OCI-LY1 (cell line): ENCODE measurements around the gene ABCB9.

Experiments used
- H2AFZ ChIP-seq: fragments of 200-600 bp; sonication (generic), shearing (Covaris generic); 2 replicates; pipeline ENCODE4 v1.6.0; 2014; ENCODE audit warnings: antibody characterized with exemption, mild to moderate bottlenecking, low read length
- H3F3A ChIP-seq: fragments of 200-600 bp; sonication (generic), shearing (Covaris generic); 2 replicates; pipeline ENCODE4 v1.6.0; 2014; ENCODE audit warnings: mild to moderate bottlenecking, antibody characterized with exemption, low read length, moderate library complexity; ENCODE audit not compliant: insufficient read depth
- H3K27ac ChIP-seq: fragments of 200-600 bp; sonication (generic); 2 replicates; pipeline ENCODE4 v1.5.1; 2014; ENCODE audit warnings: low read length, mixed run types, mild to moderate bottlenecking, low read depth; ENCODE audit not compliant: poor library complexity, severe bottlenecking
- H3K27me3 ChIP-seq: fragments of 200-600 bp; sonication (generic); 2 replicates; pipeline ENCODE4 v1.6.0; 2014; ENCODE audit warnings: antibody characterized with exemption, mild to moderate bottlenecking, low read length, moderate library complexity; ENCODE audit not compliant: insufficient read depth
- H3K36me3 ChIP-seq: fragments of 200-600 bp; sonication (generic); 2 replicates; pipeline ENCODE4 v1.6.1; 2014; ENCODE audit warnings: mild to moderate bottlenecking, antibody characterized with exemption, low read length, moderate library complexity, mixed read lengths; ENCODE audit not compliant: insufficient read depth
- H3K4me1 ChIP-seq: fragments of 200-600 bp; sonication (generic); 2 replicates; pipeline ENCODE4 v1.5.1; 2014; ENCODE audit warnings: mild to moderate bottlenecking, low read length, moderate library complexity; ENCODE audit not compliant: insufficient read depth, severe bottlenecking
- H3K4me2 ChIP-seq: fragments of 200-600 bp; sonication (generic), shearing (Covaris generic); 2 replicates; pipeline ENCODE4 v1.6.1; 2014; ENCODE audit warnings: low read length
- H3K4me3 ChIP-seq: fragments of 200-600 bp; sonication (generic); 2 replicates; pipeline ENCODE4 v1.5.1; 2014; ENCODE audit warnings: low read length, low read depth, mild to moderate bottlenecking, mixed read lengths; ENCODE audit not compliant: poor library complexity, severe bottlenecking
- H3K79me2 ChIP-seq: fragments of 200-600 bp; shearing (Covaris generic); 2 replicates; pipeline ENCODE4 v1.6.1; 2016; ENCODE audit warnings: mixed run types, low read length, mixed read lengths; ENCODE audit not compliant: insufficient read depth
- H3K9ac ChIP-seq: fragments of 200-600 bp; sonication (generic), shearing (Covaris generic); 2 replicates; pipeline ENCODE4 v1.6.1; 2014; ENCODE audit warnings: mild to moderate bottlenecking, low read length, mixed read lengths
- H3K9me2 ChIP-seq: fragments of 200-600 bp; sonication (generic), shearing (Covaris generic); 2 replicates; pipeline ENCODE4 v1.6.1; 2014; ENCODE audit warnings: low read depth, mild to moderate bottlenecking, low read length, mixed read lengths
- H3K9me3 ChIP-seq: fragments of 200-600 bp; shearing (Covaris generic); 2 replicates; pipeline ENCODE4 v1.6.1; 2014; ENCODE audit warnings: low read length, mixed read lengths
- H4K20me1 ChIP-seq: fragments of 200-600 bp; sonication (generic), shearing (Covaris generic); 2 replicates; pipeline ENCODE4 v1.6.0; 2016; ENCODE audit warnings: mild to moderate bottlenecking, low read length; ENCODE audit not compliant: insufficient read depth
- CTCF ChIP-seq: fragments of 200-600 bp; sonication (generic), shearing (Covaris generic); IDR thresholded peaks from 2 replicates; pipeline ENCODE4 v1.5.1; 2017; ENCODE audit warnings: mild to moderate bottlenecking, antibody characterized with exemption, low read length, moderate library complexity, mixed read lengths
- EZH2 ChIP-seq: fragments of 200-600 bp; sonication (generic), shearing (Covaris generic); IDR thresholded peaks from 2 replicates; pipeline ENCODE4 v1.8.0; 2017; ENCODE audit warnings: borderline replicate concordance, mixed run types, mild to moderate bottlenecking, antibody characterized with exemption, low read length, moderate library complexity, mixed read lengths

ABCB9 gene

GRCh38 chr12:122975790-122976647 is 9.8 kb upstream of the ABCB9 start:
- TF ChIP-seq EZH2 = no peak
- no peak for TF ChIP-seq CTCF
- Histone ChIP-seq H4K20me1 (no peaks in the 10 kb centered on the region), H3K4me1 (peaks cover 33% of the 10 kb centered on the region), H3K9me2 (no peaks in the 10 kb centered on the region), H3K27me3 (no peaks in the 10 kb centered on the region), H3K9ac (peak overlapping the region; percentile 98), H3K27ac (peak overlapping the region; percentile 95), H3K4me3 (peak overlapping the region; percentile 90), H3F3A (no peaks in the 10 kb centered on the region), H3K36me3 (peaks cover 24% of the 10 kb centered on the region; the same call in 1 of the 2 replicates), H3K4me2 (peak overlapping the region; percentile 82), H3K79me2 (no peaks in the 10 kb centered on the region), H2AFZ (no peak overlapping the region), H3K9me3 (no peaks in the 10 kb centered on the region)

GRCh38 chr12:122974892-122975789 is 8.9 kb upstream of the ABCB9 start, which contains the start of gene OGFOD2:
Gene OGFOD2, plus strand, starts transcription at chr12:122975244. Its CDS starts 8 bp downstream, at chr12:122975252.
- no peaks in the 10 kb centered on the region for H3K9me2 ChIP-seq
- H3K36me3 ChIP-seq = peaks cover 23% of the 10 kb centered on the region; the same call in 1 of the 2 replicates
- H3K9me3 ChIP-seq = no peaks in the 10 kb centered on the region
- H3K4me2 ChIP-seq = peak within 1 kb of the TSS; percentile 82
- H3K27ac ChIP-seq = peak within 1 kb of the TSS; percentile 95
- H4K20me1 ChIP-seq = no peaks in the 10 kb centered on the region
- H2AFZ ChIP-seq = peak within 1 kb of the TSS; percentile 54; the same call in 1 of the 2 replicates
- TF ChIP-seq CTCF (no peak), EZH2 (no peak)
- H3K79me2 ChIP-seq = no peaks in the 10 kb centered on the region
- peak within 1 kb of the TSS; percentile 90 for H3K4me3 ChIP-seq
- peak within 1 kb of the TSS; percentile 98 for H3K9ac ChIP-seq
- no peaks in the 10 kb centered on the region for H3K27me3 ChIP-seq
- peaks cover 33% of the 10 kb centered on the region for H3K4me1 ChIP-seq
- no peaks in the 10 kb centered on the region for H3F3A ChIP-seq

- H3K27me3 ChIP-seq = no peaks in the 10 kb centered on the region
- peak overlapping the region; percentile 90 for H3K4me3 ChIP-seq
- H3K4me1 ChIP-seq = peaks cover 26% of the 10 kb centered on the region
- H3K9me3 ChIP-seq = no peaks in the 10 kb centered on the region
- peaks cover 23% of the 10 kb centered on the region; the same call in 1 of the 2 replicates for H3K36me3 ChIP-seq
- H2AFZ ChIP-seq = peak overlapping the region; percentile 54; the same call in 1 of the 2 replicates
- peak overlapping the region; percentile 98 for H3K9ac ChIP-seq
- peak overlapping the region; percentile 95 for H3K27ac ChIP-seq
- no peaks in the 10 kb centered on the region for H4K20me1 ChIP-seq
- peak overlapping the region; percentile 82 for H3K4me2 ChIP-seq
- H3K79me2 ChIP-seq = no peaks in the 10 kb centered on the region
- H3K9me2 ChIP-seq = no peaks in the 10 kb centered on the region
- no peak for TF ChIP-seq CTCF
- no peak for TF ChIP-seq EZH2
- H3F3A ChIP-seq = no peaks in the 10 kb centered on the region
Observed at GRCh38 chr12:122974274-122974891, 8.1 kb upstream of the ABCB9 start.
